Retinal pigment epithelial cell (primary cell): Measurements from ENCODE around the gene PLEKHG2.

Source experiments
- DNase-seq: peaks from one replicate; pipeline ENCODE4 v3.0.0-alpha.2; 2010; ENCODE audit warnings: low read depth
- H3K4me3 ChIP-seq: 2 replicates; pipeline ENCODE4 v1.5.1; 2011; ENCODE audit warnings: mild to moderate bottlenecking, low read length, control low read depth, moderate library complexity
- TF ChIP-seq, protein P1 (sequence below): conservative IDR thresholded peaks from 2 replicates; pipeline ENCODE4 v1.5.1; 2011; ENCODE audit warnings: low read depth, low read length, control low read depth, inconsistent platforms

Gene PLEKHG2

DNA sequence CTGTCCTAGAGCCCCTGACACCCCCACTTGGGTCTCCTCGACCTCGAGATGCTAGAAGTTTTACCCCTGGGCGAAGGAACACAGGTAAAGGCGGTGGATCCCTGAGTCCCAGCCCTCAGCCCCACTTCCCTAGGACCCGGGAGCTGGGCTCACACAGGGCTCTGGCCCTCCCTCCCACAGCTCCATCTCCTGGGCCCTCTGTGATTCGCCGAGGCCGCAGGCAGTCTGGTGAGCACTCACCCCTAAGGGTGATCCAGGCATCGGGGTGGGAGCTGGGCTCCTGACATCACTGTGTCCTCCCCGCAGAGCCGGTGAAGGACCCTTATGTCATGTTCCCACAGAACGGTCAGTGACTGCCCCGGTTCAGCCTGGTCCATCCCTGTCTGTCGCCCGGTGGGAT lies 8.3 kb downstream of the PLEKHG2 start:
- TF ChIP-seq, protein P1, sequence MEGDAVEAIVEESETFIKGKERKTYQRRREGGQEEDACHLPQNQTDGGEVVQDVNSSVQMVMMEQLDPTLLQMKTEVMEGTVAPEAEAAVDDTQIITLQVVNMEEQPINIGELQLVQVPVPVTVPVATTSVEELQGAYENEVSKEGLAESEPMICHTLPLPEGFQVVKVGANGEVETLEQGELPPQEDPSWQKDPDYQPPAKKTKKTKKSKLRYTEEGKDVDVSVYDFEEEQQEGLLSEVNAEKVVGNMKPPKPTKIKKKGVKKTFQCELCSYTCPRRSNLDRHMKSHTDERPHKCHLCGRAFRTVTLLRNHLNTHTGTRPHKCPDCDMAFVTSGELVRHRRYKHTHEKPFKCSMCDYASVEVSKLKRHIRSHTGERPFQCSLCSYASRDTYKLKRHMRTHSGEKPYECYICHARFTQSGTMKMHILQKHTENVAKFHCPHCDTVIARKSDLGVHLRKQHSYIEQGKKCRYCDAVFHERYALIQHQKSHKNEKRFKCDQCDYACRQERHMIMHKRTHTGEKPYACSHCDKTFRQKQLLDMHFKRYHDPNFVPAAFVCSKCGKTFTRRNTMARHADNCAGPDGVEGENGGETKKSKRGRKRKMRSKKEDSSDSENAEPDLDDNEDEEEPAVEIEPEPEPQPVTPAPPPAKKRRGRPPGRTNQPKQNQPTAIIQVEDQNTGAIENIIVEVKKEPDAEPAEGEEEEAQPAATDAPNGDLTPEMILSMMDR = no peak
- no peak overlapping the region for H3K4me3 ChIP-seq
- DNase-seq = no peak

- no peak overlapping the region for H3K4me3 ChIP-seq
- no peak for DNase-seq
- TF ChIP-seq, protein P1 = no peak
Observed at GRCh38 chr19:39422020-39422419, 9.6 kb downstream of the PLEKHG2 start.

GRCh38 chr19:39423258-39424086 lies 11.0 kb downstream of the PLEKHG2 start:
- no peak overlapping the region for H3K4me3 ChIP-seq
- TF ChIP-seq, protein P1 = no peak
- no peak for DNase-seq

DNA sequence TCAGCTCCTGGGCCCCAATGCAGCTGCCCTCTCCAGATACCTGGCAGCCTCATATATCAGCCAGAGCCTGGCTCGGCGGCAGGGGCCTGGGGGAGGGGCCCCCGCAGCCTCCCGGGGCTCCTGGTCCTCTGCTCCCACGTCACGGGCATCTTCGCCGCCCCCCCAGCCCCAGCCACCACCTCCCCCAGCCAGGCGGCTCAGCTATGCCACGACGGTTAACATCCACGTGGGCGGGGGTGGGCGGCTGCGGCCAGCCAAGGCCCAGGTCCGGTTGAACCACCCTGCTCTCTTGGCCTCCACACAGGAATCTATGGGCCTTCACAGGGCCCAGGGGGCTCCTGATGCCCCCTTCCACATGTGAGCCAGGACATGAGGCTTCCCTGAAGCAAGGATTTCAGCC lies 12.5 kb downstream of the PLEKHG2 start:
- H3K4me3 ChIP-seq = no peak overlapping the region
- no peak for DNase-seq
- TF ChIP-seq, protein P1 = no peak

DNA sequence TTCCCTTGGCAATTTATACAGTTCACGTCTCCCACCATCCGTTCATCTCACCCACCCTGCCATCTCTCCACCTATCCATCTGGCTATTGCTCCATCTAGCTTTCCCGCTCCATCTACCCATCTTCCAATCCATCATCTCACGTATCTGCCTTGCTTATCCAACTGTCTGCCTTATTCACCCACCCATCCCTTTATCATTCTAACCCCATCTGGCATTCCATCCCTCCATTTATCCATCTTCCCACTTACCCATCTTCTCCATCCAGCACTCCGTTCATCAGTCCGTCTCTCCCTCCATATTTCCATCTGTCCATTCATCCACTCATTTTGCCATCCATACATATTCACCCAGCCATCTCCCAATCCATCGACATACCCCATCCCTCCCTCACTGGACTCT lies 13.3 kb downstream of the PLEKHG2 start:
- H3K4me3 ChIP-seq = no peak overlapping the region
- no peak for DNase-seq
- TF ChIP-seq, protein P1 = no peak

GRCh38 chr19:39426170-39426569 lies 13.7 kb downstream of the PLEKHG2 start:
- no peak overlapping the region for H3K4me3 ChIP-seq
- TF ChIP-seq, protein P1 = no peak
- no peak for DNase-seq

DNA sequence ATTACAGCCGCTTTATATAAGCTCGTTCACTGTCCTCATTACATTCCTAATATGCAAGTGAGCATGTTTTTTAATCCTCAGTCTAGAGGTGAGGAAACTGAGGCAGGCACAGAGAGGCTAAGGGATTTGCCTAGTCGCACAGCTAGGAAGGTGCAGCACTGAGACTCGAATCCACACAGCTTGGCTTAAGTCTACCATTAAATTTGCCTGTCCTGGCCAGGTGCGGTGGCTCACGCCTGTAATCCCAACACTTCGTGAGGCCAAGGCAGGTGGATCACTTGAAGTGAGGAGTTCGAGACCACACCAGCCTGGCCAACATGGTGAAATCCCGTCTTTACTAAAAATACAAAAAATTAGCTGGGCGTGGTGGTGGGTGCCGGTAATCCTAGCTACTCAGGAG lies 15.2 kb downstream of the PLEKHG2 start:
- H3K4me3 ChIP-seq = no peak overlapping the region
- DNase-seq = no peak
- TF ChIP-seq, protein P1 = no peak
